ENCODE results near the gene PTGR2.

DNA sequence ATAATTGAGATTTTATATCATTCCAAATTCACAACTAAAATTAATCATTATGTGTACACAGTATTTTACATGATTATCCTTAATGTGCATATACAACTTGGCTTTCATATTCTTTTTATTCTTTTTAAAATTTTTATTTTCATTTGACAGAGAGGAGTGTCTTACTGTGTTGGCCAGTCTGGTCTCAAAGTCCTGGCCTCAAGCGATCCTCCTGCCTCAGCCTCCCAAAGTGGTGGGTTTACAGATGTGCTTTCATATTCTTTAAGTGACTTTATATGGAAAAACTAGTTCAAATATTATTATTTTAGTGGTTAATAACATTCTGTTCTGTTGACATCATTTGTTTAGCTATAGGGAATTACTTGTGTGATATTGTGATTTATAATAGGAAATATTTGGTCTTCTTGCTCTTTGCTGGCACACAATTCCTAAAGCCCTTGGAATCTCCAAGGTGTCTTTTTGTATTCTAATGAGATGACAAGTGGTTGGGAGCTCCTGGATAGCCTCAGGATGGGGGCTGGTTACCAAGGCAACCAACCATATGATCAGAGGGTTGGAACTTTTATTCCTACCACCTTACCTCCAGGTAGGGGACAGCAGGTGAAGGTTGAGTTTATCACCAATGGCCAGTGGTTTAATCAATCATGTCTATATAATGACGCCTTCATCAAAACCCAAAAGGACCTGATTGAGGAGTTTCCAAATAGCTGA is 19.0 kb downstream of the PTGR2 start:
- TF ChIP-seq, protein P1, sequence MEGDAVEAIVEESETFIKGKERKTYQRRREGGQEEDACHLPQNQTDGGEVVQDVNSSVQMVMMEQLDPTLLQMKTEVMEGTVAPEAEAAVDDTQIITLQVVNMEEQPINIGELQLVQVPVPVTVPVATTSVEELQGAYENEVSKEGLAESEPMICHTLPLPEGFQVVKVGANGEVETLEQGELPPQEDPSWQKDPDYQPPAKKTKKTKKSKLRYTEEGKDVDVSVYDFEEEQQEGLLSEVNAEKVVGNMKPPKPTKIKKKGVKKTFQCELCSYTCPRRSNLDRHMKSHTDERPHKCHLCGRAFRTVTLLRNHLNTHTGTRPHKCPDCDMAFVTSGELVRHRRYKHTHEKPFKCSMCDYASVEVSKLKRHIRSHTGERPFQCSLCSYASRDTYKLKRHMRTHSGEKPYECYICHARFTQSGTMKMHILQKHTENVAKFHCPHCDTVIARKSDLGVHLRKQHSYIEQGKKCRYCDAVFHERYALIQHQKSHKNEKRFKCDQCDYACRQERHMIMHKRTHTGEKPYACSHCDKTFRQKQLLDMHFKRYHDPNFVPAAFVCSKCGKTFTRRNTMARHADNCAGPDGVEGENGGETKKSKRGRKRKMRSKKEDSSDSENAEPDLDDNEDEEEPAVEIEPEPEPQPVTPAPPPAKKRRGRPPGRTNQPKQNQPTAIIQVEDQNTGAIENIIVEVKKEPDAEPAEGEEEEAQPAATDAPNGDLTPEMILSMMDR (IDR thresholded peaks at IDR 0.05; ENCODE audit: insufficient read depth, low read length): no peak
- no peak for TF ChIP-seq POLR2AphosphoS5 (IDR thresholded peaks at IDR 0.05; ENCODE audit: low read depth)
